Activated CD4-positive, alpha-beta memory T cell treated with anti-CD3 and anti-CD28 coated beads, Interleukin-2, amount 10 ng/mL, durations not matched to agents 7 days and 5 days (primary cell): ENCODE results near the gene MCTP2. TPM values are rescaled to one million over a fixed set of nuclear protein-coding genes. Genes with fewer than 3 reads are reported as not detected.

ENCODE experiments used
- CTCF ChIA-PET: fragments of 350-600 bp; sonication (Branson Sonifier 250); formaldehyde crosslinking; loops from one replicate; lab custom pipeline; 2021; ENCODE audit warnings: antibody characterized with exemption, inconsistent platforms; lab: Charles Lee
- POLR2A ChIA-PET: fragments of 350-600 bp; sonication (Branson Sonifier 250); formaldehyde crosslinking; loops from one replicate; lab custom pipeline; 2021; ENCODE audit warnings: antibody characterized with exemption; lab: Charles Lee
- DNase-seq: peaks from one replicate; pipeline ENCODE4 v3.0.0-alpha.2; 2020
- H3K27ac Mint-ChIP-seq: one replicate; pipeline ENCODE4 v1.8.0; 2021; ENCODE audit warnings: mild to moderate bottlenecking, mixed read lengths
- H3K27me3 Mint-ChIP-seq: one replicate; pipeline ENCODE4 v1.8.0; 2021; ENCODE audit warnings: mixed read lengths
- H3K36me3 Mint-ChIP-seq: one replicate; pipeline ENCODE4 v1.8.0; 2021; ENCODE audit warnings: low read depth, mixed read lengths
- H3K4me1 Mint-ChIP-seq: one replicate; pipeline ENCODE4 v1.8.0; 2021; ENCODE audit warnings: mixed read lengths
- H3K4me3 Mint-ChIP-seq: one replicate; pipeline ENCODE4 v1.8.0; 2021; ENCODE audit warnings: mild to moderate bottlenecking, mixed read lengths
- H3K9me3 Mint-ChIP-seq: one replicate; pipeline ENCODE4 v1.8.0; 2021; ENCODE audit warnings: mixed read lengths
- total RNA-seq, 2 experiments: library from RNA; stranded (reverse); gene quantifications; one replicate each; pipeline ENCODE4 v1.2.3, GENCODE V29; 2021

MCTP2 gene
- total RNA-seq, 2 experiments from 2014 or later: 46.7 to 48.7 TPM

DNA sequence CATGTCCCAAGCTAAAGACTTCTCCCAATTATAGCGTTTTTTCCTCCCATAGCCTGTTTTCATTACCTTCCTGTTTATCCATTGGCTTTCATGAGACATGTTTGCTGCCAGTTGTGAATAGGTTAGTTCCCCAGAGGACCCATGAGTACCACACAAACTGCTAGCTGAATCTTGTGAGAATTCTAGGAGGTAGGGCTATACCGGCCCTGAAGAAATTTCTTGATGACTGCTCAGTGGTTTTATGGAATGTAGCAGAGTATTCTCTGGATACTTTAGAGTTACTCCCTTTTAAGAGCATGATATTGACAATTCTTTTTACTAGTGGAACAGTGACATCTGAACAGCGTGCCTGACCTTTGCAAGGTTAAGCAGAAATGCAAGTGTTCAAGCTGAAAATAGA, 210.4 kb downstream of the MCTP2 start:
- Mint-ChIP-seq H3K36me3 (peaks cover 14% of the 10 kb centered on the region), H3K9me3 (no peaks in the 10 kb centered on the region), H3K27me3 (no peaks in the 10 kb centered on the region), H3K27ac (no peak overlapping the region), H3K4me3 (no peak overlapping the region), H3K4me1 (no peaks in the 10 kb centered on the region)
- ChIA-PET CTCF (no interaction called here), POLR2A (no interaction called here)
- no peak for DNase-seq

DNA sequence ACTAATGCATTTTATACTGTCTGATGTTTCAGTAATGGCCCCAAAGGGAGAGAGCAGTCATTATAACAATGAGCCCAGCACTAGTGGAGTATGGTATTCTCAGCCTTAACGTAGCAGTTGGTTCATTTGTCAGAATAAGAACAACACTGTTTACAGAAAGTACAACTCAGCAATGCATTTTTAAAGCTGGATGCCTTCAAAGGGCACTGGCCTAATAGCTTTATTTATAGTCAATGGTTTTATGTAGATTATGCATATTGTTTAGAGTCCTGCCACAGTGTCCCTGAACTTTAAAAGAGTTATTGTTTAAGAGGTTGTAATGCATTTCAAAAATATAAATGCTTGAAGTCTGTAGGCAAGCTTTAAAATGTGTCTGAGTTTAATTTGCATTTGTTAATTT, 211.1 kb downstream of the MCTP2 start:
- Mint-ChIP-seq H3K36me3 (peaks cover 14% of the 10 kb centered on the region), H3K4me1 (no peaks in the 10 kb centered on the region), H3K27me3 (no peaks in the 10 kb centered on the region), H3K27ac (no peak overlapping the region), H3K4me3 (no peak overlapping the region), H3K9me3 (no peaks in the 10 kb centered on the region)
- ChIA-PET CTCF (interaction anchor here (0.7 to 0.9 kb wide), 2 partner anchors 9 to 1795 kb away, joined by 3 to 6 read pairs; no protein-coding TSS in a partner anchor), POLR2A (no interaction called here)
- no peak for DNase-seq

DNA sequence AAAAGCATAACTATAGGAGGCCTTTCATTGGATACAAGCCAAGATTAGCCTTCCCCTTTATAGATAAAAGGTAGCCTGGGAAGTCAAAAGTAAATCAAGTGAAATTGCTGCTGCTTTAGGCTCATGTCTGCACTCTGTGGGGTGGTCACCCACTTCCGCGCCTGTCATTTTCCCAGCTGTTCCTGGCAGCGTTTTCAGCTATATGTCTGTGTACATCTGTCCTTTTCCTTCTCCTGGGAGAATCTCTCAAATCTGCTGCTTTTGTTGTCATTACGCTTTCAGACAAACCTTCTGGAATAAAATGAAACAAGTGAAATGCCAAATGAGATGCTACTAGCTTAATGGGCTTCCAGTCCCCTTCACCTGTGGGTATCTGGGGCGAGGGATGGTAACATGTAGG, 211.8 kb downstream of the MCTP2 start:
- no peak overlapping the region for H3K4me3 Mint-ChIP-seq
- H3K27ac Mint-ChIP-seq: no peak overlapping the region
- no peaks in the 10 kb centered on the region for H3K27me3 Mint-ChIP-seq
- ChIA-PET CTCF (no interaction called here), POLR2A (no interaction called here)
- DNase-seq: no peak
- no peaks in the 10 kb centered on the region for H3K9me3 Mint-ChIP-seq
- H3K36me3 Mint-ChIP-seq: peaks cover 14% of the 10 kb centered on the region
- H3K4me1 Mint-ChIP-seq: no peaks in the 10 kb centered on the region

DNA sequence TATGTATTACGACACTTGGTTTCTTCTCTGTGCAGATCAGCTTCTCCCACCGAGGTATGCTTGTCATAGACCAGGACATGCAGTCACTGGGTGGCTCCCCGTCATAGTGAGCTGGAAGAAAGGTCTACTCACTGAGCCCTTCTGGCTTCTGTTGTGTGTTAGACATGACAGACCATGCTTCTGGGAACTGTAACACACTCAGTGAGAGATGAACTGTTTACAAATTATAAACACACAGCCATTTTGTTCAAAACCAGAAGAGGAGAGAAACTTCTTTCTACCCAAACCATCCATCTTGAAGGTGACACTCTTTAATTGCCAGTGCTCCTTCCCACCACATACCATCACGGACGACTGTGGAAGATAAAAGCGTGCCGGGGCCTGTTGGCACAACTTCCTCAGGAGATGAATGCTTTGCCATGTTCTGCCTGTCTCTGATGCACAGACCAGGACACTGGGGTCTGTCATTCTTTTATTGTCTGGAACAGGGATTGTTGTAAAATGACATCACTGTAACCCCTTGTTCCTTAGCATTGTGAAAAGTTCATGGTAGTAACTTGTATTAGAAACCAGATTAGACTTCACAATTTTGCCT, 214.3 kb downstream of the MCTP2 start:
- no peak for DNase-seq
- H3K4me3 Mint-ChIP-seq: no peak overlapping the region
- ChIA-PET CTCF (no interaction called here), POLR2A (no interaction called here)
- no peak overlapping the region for H3K27ac Mint-ChIP-seq
- peaks cover 14% of the 10 kb centered on the region for H3K36me3 Mint-ChIP-seq
- H3K4me1 Mint-ChIP-seq: no peaks in the 10 kb centered on the region
- no peaks in the 10 kb centered on the region for H3K9me3 Mint-ChIP-seq
- H3K27me3 Mint-ChIP-seq: no peaks in the 10 kb centered on the region

DNA sequence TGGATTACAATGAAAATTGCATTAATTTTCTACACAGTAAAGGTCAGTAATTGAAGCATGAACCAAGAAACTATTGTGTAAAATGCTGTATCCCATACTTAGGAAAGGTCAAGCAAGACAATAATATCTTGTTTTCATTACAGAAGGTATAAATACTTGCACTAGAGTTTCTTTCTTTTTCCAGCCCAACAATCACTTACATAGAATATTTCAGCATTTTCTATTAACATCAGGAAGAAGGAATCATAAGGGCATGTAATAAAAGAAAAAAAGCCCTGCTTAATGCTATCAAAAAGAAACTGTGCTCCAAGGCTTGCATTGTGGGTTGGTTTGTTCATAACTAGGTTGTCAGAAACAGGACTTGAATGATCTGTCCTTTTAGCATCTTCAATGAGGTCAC, 215.1 kb downstream of the MCTP2 start:
- Mint-ChIP-seq H3K27ac (no peak overlapping the region), H3K4me1 (no peaks in the 10 kb centered on the region), H3K4me3 (no peak overlapping the region), H3K36me3 (peaks cover 14% of the 10 kb centered on the region), H3K27me3 (no peaks in the 10 kb centered on the region), H3K9me3 (no peaks in the 10 kb centered on the region)
- DNase-seq: no peak
- POLR2A ChIA-PET: no interaction called here
- CTCF ChIA-PET: no interaction called here

DNA sequence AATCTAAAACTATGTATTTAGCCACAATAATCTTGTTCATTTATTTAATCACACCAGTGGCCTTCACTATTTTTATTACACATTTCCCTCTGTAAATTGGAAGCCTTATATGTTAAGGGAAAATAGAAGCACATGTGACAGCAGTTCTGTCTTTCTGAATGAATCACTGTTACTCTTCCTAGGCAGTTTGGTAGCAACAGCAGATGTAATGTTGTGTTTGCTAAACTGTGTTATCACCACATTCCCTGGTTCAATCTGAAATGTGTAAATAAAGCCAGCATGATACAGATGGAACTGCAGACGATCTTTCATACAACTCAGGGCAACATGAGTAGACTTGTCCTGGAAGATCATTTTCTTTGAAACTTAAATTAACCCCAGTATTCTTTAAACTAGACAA, 220.1 kb downstream of the MCTP2 start:
- ChIA-PET CTCF (no interaction called here), POLR2A (no interaction called here)
- H3K27me3 Mint-ChIP-seq: no peaks in the 10 kb centered on the region
- peaks cover under 1% of the 10 kb centered on the region for H3K36me3 Mint-ChIP-seq
- no peak for DNase-seq
- H3K4me1 Mint-ChIP-seq: no peaks in the 10 kb centered on the region
- no peak overlapping the region for H3K4me3 Mint-ChIP-seq
- no peak overlapping the region for H3K27ac Mint-ChIP-seq
- no peaks in the 10 kb centered on the region for H3K9me3 Mint-ChIP-seq

DNA sequence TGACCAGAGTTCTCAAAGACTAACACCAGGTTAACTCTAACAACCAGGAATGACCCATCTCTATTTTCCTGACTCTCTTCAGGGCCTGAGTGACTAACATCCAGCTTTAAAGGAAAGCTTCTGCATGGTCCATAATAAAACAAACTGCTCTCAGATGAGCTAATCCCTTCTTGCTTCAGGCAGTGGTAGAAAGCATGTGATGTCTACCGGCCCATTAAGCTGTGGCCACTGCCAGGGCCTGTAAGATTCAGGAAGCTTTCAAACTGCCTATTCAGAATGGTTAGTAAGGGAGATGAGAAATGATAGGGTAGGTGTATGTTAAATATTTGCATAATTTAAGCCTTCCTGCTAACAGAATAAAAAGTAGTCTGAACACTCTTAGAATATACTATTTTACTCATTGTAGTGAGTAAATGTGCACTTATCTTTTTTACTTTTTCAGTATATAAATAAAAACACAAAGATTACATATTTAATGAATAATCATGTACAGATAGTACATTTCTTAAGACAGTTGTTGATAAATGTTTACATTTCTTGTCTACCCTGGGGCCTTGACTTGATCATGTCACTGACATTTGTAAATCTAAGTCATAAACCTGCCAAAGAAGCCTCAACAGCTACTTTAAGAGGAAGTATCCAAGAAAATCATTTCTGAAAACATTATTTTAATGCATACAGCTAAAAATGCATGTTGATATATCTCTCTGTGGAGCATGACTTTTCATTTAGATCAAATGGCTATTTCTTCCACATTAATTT, 222.0 kb downstream of the MCTP2 start:
- H3K27me3 Mint-ChIP-seq: no peaks in the 10 kb centered on the region
- H3K4me1 Mint-ChIP-seq: no peaks in the 10 kb centered on the region
- H3K27ac Mint-ChIP-seq: no peak overlapping the region
- H3K36me3 Mint-ChIP-seq: peaks cover 11% of the 10 kb centered on the region
- POLR2A ChIA-PET: no interaction called here
- H3K4me3 Mint-ChIP-seq: no peak overlapping the region
- no peak for DNase-seq
- CTCF ChIA-PET: no interaction called here
- H3K9me3 Mint-ChIP-seq: no peaks in the 10 kb centered on the region

DNA sequence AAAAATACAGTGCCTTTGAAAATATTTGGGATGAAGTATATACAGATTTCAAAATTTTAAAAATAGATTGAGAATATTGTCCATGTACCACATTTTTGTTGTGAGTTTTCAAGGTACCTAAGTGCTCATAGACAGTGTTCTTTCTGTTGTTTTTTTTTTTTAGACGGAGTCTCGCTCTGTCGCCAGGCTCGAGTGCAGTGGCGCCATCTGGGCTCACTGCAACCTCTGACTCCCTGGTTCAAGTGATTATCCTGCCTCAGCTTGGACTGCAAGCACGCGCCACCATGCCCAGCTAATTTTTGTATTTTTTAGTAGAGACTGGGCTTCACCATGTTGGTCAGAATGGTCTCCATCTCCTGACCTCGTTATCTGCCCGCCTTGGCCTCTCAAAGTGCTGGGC, 223.9 kb downstream of the MCTP2 start:
- H3K36me3 Mint-ChIP-seq: peaks cover 22% of the 10 kb centered on the region
- H3K4me3 Mint-ChIP-seq: no peak overlapping the region
- CTCF ChIA-PET: no interaction called here
- POLR2A ChIA-PET: no interaction called here
- no peaks in the 10 kb centered on the region for H3K4me1 Mint-ChIP-seq
- no peak overlapping the region for H3K27ac Mint-ChIP-seq
- no peaks in the 10 kb centered on the region for H3K9me3 Mint-ChIP-seq
- no peak for DNase-seq
- no peaks in the 10 kb centered on the region for H3K27me3 Mint-ChIP-seq

DNA sequence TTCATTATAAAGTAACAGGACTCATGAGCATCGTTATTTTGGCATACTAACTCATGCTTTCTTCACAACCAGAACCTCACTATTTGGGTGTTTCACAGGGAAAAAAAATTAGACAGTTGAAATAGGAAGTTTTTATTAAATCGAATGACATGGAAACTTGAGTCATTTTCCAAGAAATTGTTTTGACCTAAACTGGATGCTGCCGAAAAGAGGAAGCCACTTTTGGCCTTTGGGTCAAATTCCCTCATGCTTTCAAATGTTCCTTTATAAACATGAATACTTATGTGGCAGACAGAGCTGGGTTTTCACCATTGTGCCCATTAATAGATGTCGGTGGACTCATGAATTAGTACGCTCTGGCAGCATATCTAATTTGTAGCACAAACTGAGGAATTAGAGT, 224.9 kb downstream of the MCTP2 start:
- no peak overlapping the region for H3K27ac Mint-ChIP-seq
- H3K9me3 Mint-ChIP-seq: no peaks in the 10 kb centered on the region
- ChIA-PET POLR2A (no interaction called here), CTCF (no interaction called here)
- no peaks in the 10 kb centered on the region for H3K27me3 Mint-ChIP-seq
- DNase-seq: no peak
- H3K4me3 Mint-ChIP-seq: no peak overlapping the region
- peaks cover 23% of the 10 kb centered on the region for H3K36me3 Mint-ChIP-seq
- no peaks in the 10 kb centered on the region for H3K4me1 Mint-ChIP-seq

DNA sequence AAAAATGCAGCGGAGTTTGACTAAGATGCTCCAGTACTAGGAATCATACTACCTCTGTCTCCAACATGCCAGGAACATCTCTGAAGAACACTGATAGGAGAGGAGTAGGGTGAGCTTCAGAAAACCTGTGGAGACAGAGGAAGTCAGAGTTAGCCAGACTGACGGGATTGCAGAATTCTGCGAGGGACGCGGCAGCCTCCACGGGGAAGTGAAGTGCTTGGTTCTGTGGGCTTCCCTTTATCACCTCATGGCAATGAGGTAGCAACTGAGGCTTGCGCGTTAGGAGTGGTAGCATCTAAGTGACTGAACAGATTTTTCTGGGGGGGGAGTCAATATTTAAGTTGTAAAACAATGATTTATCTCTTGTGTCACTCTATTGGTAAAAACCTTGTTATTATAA, 226.3 kb downstream of the MCTP2 start:
- Mint-ChIP-seq H3K4me3 (no peak overlapping the region), H3K27me3 (no peaks in the 10 kb centered on the region), H3K4me1 (no peaks in the 10 kb centered on the region), H3K36me3 (peaks cover 23% of the 10 kb centered on the region), H3K9me3 (no peaks in the 10 kb centered on the region), H3K27ac (no peak overlapping the region)
- ChIA-PET POLR2A (no interaction called here), CTCF (no interaction called here)
- no peak for DNase-seq

DNA sequence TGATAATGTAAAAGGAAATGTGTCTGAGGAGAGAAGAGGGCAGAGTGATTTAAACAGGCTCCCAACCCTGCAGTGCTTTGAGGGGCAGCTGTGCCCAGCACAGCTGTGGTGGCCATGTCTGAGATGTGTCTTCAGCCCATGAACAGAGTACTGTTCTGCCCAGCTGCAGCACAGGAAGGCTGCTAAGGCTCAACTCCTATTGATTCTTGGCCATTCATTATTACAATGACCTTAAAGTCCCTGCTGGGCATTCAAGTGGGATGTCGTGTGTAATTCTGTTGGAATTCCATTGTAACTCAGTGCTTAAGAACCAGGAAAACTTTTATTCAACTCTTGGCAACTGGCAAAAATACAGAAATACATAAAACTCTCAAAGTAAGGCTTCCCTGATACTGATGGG, 229.3 kb downstream of the MCTP2 start:
- no peaks in the 10 kb centered on the region for H3K9me3 Mint-ChIP-seq
- DNase-seq: no peak
- CTCF ChIA-PET: no interaction called here
- no peak overlapping the region for H3K4me3 Mint-ChIP-seq
- peaks cover 23% of the 10 kb centered on the region for H3K36me3 Mint-ChIP-seq
- POLR2A ChIA-PET: interaction anchor here (0.7 kb wide), 1 partner anchor 223 kb away, joined by 3 read pairs; no protein-coding TSS in a partner anchor
- H3K4me1 Mint-ChIP-seq: no peaks in the 10 kb centered on the region
- no peaks in the 10 kb centered on the region for H3K27me3 Mint-ChIP-seq
- no peak overlapping the region for H3K27ac Mint-ChIP-seq

DNA sequence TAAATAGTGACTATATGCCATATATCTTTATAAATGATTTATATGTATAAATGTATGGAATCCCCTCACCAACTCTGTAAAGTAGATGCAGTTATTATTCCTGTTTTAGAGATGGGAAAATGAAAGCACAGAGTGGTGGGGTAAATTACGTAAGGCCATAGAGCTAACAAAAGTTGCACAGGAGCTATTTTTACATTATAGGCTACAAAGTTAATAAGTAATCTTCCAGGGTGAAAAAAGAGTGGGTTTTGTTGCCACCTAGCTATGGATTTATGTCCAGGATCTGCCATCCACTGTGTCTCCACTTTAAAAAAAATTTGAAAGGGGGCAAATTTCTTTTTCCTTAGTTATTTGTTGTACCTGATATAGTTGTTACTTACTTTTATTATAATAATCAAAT, 235.7 kb downstream of the MCTP2 start:
- no peak overlapping the region for H3K4me3 Mint-ChIP-seq
- no peak for DNase-seq
- ChIA-PET CTCF (no interaction called here), POLR2A (no interaction called here)
- no peaks in the 10 kb centered on the region for H3K9me3 Mint-ChIP-seq
- H3K4me1 Mint-ChIP-seq: no peaks in the 10 kb centered on the region
- no peaks in the 10 kb centered on the region for H3K36me3 Mint-ChIP-seq
- H3K27me3 Mint-ChIP-seq: no peaks in the 10 kb centered on the region
- no peak overlapping the region for H3K27ac Mint-ChIP-seq

DNA sequence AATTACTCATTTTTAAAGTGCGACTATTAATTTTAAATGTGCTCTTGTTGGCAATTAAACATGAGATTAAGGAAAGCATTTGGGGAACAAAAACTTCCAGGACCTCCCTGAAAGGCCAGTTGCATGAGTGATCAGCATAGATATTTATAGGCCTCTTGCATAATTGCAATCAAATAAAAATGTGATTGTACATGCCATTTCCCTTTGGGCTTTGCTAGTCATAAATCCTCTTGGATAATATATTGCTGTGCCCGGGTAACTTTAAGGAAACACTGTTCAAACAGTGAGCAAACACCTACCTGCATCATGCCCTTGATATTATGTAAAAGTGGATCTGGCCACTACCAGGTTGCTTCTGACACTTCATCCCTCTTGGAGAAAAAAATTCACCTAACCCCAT, 239.1 kb downstream of the MCTP2 start:
- H3K27ac Mint-ChIP-seq: no peak overlapping the region

DNA sequence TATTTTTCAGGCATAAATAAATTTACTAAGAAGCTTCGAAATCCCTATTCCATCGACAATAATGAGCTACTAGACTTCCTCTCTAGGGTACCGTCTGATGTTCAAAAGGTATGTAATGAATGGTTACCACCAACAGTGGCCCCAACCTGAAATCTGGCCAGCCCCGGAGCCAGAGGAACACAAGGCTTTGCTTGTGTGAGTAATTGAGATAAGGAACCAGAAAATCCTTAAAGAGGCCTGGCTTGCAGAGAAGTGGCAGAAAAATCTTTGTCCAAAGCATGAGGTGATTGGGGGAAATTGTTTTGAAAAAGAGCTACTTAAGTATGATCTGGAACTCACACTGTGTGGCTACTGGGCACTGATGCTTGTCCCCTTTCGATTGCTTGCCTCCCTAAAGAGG, 245.3 kb downstream of the MCTP2 start:
- no peak overlapping the region for H3K27ac Mint-ChIP-seq
- no peaks in the 10 kb centered on the region for H3K9me3 Mint-ChIP-seq
- H3K4me3 Mint-ChIP-seq: no peak overlapping the region
- H3K36me3 Mint-ChIP-seq: peaks cover 38% of the 10 kb centered on the region
- POLR2A ChIA-PET: interaction anchor here (1.0 kb wide), 1 partner anchor 10 kb away, joined by 4 read pairs; no protein-coding TSS in a partner anchor
- no peaks in the 10 kb centered on the region for H3K4me1 Mint-ChIP-seq
- no peaks in the 10 kb centered on the region for H3K27me3 Mint-ChIP-seq
- CTCF ChIA-PET: no interaction called here
- no peak for DNase-seq

More for the DNA sequence above, 239.1 kb downstream of the MCTP2 start:
- H3K4me1 Mint-ChIP-seq: no peaks in the 10 kb centered on the region
- no peak overlapping the region for H3K4me3 Mint-ChIP-seq
- ChIA-PET CTCF (no interaction called here), POLR2A (no interaction called here)
- no peaks in the 10 kb centered on the region for H3K27me3 Mint-ChIP-seq
- no peak for DNase-seq
- no peaks in the 10 kb centered on the region for H3K9me3 Mint-ChIP-seq
- peaks cover 13% of the 10 kb centered on the region for H3K36me3 Mint-ChIP-seq
